LNCaP clone FGC (cell line): ENCODE results near the gene CRIP2.

Source experiments
- DNase-seq: peaks from one replicate; pipeline ENCODE4 v3.0.0-alpha.2; 2011; ENCODE audit warnings: low read depth
- H3K4me3 ChIP-seq: 2 replicates; pipeline ENCODE4 v1.5.1; 2011; ENCODE audit warnings: mild to moderate bottlenecking, low read depth, low read length, control low read depth
- CTCF ChIP-seq: IDR thresholded peaks from 2 replicates; pipeline ENCODE4 v1.5.1; 2012; ENCODE audit warnings: mild to moderate bottlenecking; ENCODE audit not compliant: control insufficient read depth, insufficient read depth; ENCODE audit errors: extremely low read depth

CRIP2 gene

GRCh38 chr14:105497671-105498429, 23.2 kb downstream of the CRIP2 start:
- H3K4me3 ChIP-seq = no peak overlapping the region
- no peak for DNase-seq
- TF ChIP-seq CTCF = no peak

GRCh38 chr14:105498430-105499255, 24.0 kb downstream of the CRIP2 start:
- TF ChIP-seq CTCF = no peak
- H3K4me3 ChIP-seq = no peak overlapping the region
- DNase-seq = no peak

GRCh38 chr14:105499256-105500035, 24.8 kb downstream of the CRIP2 start:
- TF ChIP-seq CTCF = no peak
- no peak for DNase-seq
- H3K4me3 ChIP-seq = no peak overlapping the region

GRCh38 chr14:105500036-105500725, 25.6 kb downstream of the CRIP2 start:
- no peak for TF ChIP-seq CTCF
- no peak overlapping the region for H3K4me3 ChIP-seq
- no peak for DNase-seq

GRCh38 chr14:105500726-105501101, 26.1 kb downstream of the CRIP2 start:
- no peak for DNase-seq
- no peak for TF ChIP-seq CTCF
- no peak overlapping the region for H3K4me3 ChIP-seq

GRCh38 chr14:105501504-105502291, 27.1 kb downstream of the CRIP2 start:
- DNase-seq = no peak
- no peak for TF ChIP-seq CTCF
- no peak overlapping the region for H3K4me3 ChIP-seq
